Fibroblast of upper back skin (primary cell): ENCODE data around the gene PKD2.
"Not testable (repeated sequence)": the region's sequence is repeated elsewhere in the genome, so short reads cannot be mapped to it uniquely, and the experiment has no call there.

Experiments used
- DNase-seq: peaks from one replicate; pipeline ENCODE4 v3.0.0-alpha.2; 2013

Gene PKD2

GRCh38 chr4:88122260-88122659 lies 114.8 kb downstream of the PKD2 start:
- DNase-seq = not testable (repeated sequence)
